GM13977 (cell line): ENCODE data around the gene RACGAP1.

ENCODE experiments used
- DNase-seq: peaks from one replicate; pipeline ENCODE4 v3.0.0; 2012; ENCODE audit warnings: low spot score
- CTCF ChIP-seq: IDR thresholded peaks from 2 replicates; pipeline ENCODE4 v1.5.1; 2012; ENCODE audit warnings: mild to moderate bottlenecking, control low read depth; ENCODE audit not compliant: insufficient read depth; ENCODE audit errors: extremely low read depth, missing control alignments
- in situ Hi-C: fragments of 300-500 bp; cut with MboI; formaldehyde crosslinking; loops from one replicate; pipeline ENCODE4 v1.12.0; 2022; ENCODE audit warnings: low sequenced_read_pairs, low pct_unique_long_range_greater_than_20kb, mixed read lengths, inconsistent platforms; ENCODE audit not compliant: unreplicated experiment

The RACGAP1 gene

GRCh38 chr12:50042693-50043092 is 17.4 kb upstream of the RACGAP1 start:
- TF ChIP-seq CTCF, result no peak
- no peak for DNase-seq
- in situ Hi-C loops, result no loop called here

- no peak for TF ChIP-seq CTCF
- in situ Hi-C loops, result no loop called here
- no peak for DNase-seq
Observed at GRCh38 chr12:50041962-50042361, 16.7 kb upstream of the RACGAP1 start.

GRCh38 chr12:50041062-50041860 is 16.0 kb upstream of the RACGAP1 start:
- no peak for DNase-seq
- in situ Hi-C loops, result no loop called here
- TF ChIP-seq CTCF, result no peak

GRCh38 chr12:50040657-50041056 is 15.4 kb upstream of the RACGAP1 start:
- no peak for DNase-seq
- TF ChIP-seq CTCF, result no peak
- in situ Hi-C loops, result no loop called here

GRCh38 chr12:50039151-50039835 is 14.0 kb upstream of the RACGAP1 start:
- TF ChIP-seq CTCF, result peak; percentile 91
- peak; percentile 88 for DNase-seq
- in situ Hi-C loops, result no loop called here

- DNase-seq, result no peak
- in situ Hi-C loops, result no loop called here
- TF ChIP-seq CTCF, result no peak
Observed at GRCh38 chr12:50038336-50038735, 13.0 kb upstream of the RACGAP1 start.
